Left lobe of liver (tissue), 2 donors: ENCODE data around the gene TOMM34. TPM values are rescaled to one million over a fixed set of nuclear protein-coding genes. Genes with fewer than 3 reads are reported as not detected.
A peak's percentile ranks its signal among the peaks of the same experiment; 100 is the strongest.

ENCODE experiments used
- ATAC-seq: fragments of 200-7000 bp; cut with Tn5 transposase; one replicate; pipeline ENCODE4 v1.9.1; 2020; ENCODE audit warnings: mild to moderate bottlenecking, moderate library complexity
- DNase-seq: peaks from one replicate; pipeline ENCODE4 v3.0.0-alpha.2; 2020; ENCODE audit warnings: low spot score
- total RNA-seq: library from RNA; stranded (reverse); gene quantifications from one replicate; pipeline ENCODE4 v1.2.1, GENCODE V29; 2021
- donor health status: DM: no; HTN: no; CAD: no; lungs with moderate emphysema.
- donor health status: DM: no; HTN: yes; CAD: no.

TOMM34 gene
- total RNA-seq, 1 donor from 2014 or later = 6.9 TPM

GRCh38 chr20:44936510-44936909 lies 23.7 kb downstream of the TOMM34 start:
- ATAC-seq = no peak
- no peak for DNase-seq

DNA sequence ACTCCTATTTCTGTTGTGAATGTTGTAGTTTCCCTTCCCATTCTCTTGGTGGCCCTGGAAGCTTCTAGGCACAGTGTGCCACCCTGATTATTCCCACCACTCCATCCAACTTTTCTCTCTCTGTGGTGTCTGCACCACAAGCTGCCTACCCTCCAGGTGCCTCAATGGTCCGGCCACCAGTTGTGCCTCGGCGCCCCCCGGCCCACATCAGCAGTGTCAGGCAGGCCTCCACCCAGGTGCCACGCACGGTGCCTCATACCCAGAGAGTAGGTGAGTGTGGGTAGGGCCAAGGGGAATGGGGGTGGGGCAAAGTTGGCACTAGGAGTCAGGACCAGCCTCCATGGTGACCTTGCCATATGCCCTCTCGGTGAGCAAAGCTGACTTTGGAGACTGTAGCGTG lies 27.3 kb downstream of the TOMM34 start:
- DNase-seq (no peak), ATAC-seq (no peak)

GRCh38 chr20:44931911-44932310 lies 28.3 kb downstream of the TOMM34 start:
- DNase-seq (no peak), ATAC-seq (no peak)

DNA sequence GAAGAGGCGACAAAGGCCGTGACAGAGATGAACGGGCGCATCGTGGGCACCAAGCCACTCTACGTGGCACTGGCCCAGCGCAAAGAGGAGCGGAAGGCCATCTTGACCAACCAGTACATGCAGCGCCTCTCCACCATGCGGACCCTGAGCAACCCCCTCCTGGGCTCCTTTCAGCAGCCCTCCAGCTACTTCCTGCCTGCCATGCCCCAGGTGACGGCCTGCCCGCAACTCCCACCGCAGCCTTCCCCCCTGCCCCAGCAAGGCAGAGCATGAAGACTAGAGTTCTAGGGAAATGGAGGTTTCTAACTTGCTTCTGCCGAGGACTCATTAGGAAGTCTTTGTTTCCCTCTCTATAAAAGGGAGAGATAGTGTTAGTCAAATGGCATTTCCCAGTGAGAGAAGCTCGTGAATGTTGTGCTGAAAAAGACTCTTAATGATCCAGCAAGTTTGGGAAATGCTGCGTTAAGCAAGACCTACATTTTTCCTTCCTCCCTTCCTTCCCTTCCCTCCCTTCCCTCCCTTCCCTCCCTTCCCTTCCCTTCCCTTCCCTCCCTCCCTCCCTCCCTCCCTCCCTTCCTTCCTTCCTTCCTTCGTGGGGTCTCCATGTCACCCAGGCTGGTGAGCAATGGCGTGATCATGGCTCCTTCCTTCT lies 29.6 kb downstream of the TOMM34 start:
- ATAC-seq = no peak
- DNase-seq = no peak

GRCh38 chr20:44928595-44928994 lies 31.6 kb downstream of the TOMM34 start:
- no peak for ATAC-seq
- DNase-seq = no peak

GRCh38 chr20:44924541-44924940 lies 35.7 kb downstream of the TOMM34 start:
- DNase-seq (no peak), ATAC-seq (no peak)

GRCh38 chr20:44921447-44921846 lies 38.8 kb downstream of the TOMM34 start:
- ATAC-seq (no peak), DNase-seq (no peak)

DNA sequence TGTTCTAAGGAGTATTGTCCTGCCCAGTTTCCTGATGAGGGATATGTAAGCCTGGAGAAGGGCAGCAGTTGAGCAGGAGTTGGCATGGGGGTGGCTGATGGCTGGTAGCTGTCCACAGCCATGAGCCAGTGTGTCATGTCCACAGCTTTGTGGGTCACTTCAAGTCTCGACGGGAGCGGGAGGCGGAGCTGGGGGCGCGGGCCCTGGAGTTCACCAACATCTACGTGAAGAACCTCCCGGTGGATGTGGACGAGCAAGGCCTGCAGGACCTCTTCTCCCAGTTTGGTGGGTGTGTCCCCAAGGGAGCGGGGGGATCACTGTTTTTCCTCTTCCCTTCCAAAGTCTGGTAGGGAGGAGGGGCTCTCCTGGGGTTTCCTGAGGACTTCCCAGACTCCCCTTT lies 41.4 kb downstream of the TOMM34 start:
- DNase-seq (peak; percentile 39), ATAC-seq (no peak)

GRCh38 chr20:44918342-44918741 lies 41.9 kb downstream of the TOMM34 start:
- DNase-seq (no peak), ATAC-seq (no peak)

- ATAC-seq (no peak), DNase-seq (no peak)
Observed at GRCh38 chr20:44917399-44917798, 42.8 kb downstream of the TOMM34 start.

- DNase-seq (peak; percentile 33), ATAC-seq (no peak)
Observed at GRCh38 chr20:44916586-44916985, 43.6 kb downstream of the TOMM34 start.

GRCh38 chr20:44914924-44915323 lies 45.3 kb downstream of the TOMM34 start:
- ATAC-seq (no peak), DNase-seq (no peak)

DNA sequence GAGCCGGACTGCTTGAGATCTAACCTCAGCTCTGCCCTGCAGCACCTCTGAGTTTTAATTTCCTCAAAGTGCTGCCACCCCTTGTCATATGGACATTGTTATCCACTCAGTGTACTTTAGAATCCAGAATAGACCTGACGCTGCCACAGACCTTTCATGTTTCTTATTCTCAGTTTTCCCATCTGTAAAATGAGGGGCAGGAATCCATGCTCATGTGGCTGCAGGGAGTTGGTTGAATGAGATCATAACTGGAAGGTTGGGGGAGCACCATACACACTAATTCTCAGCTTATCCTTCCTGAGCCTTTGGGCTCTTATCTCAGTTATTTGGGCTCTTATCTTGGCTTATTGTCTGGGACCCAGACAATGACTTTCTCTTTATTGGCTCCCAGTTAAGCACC lies 48.0 kb downstream of the TOMM34 start:
- ATAC-seq (no peak), DNase-seq (no peak)

DNA sequence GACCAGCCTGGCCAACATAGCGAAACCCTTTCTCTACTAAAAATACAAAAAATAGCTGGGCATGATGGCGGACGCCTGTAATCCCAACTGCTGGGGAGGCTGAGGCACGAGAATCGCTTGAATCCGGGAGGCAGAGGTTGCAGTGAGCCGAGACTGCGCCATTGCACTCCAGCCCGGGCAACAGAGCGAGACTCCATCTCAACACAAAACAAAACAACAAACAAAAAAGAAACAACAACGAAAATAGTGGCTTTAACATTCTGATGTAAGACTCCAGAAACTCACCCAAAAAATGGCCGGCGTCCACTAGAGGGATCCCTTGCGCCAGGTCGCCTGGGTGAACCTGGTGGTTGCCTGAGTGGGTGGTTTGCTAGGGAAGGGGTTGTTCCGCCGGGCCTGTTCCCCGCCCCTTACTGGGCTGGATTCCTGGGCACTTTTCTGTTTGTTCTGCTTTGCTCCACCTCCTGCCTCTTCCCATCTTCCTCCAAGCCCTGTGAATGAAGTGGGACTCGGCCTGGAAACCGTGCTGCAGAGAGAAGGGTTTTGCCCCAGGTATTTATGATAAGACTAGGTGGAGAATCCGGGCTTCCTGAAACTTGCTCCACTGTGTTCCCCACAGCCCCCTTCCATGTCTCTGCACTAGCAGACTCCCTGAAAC lies 48.8 kb downstream of the TOMM34 start:
- DNase-seq (peak; percentile 83), ATAC-seq (peak; percentile 87)

DNA sequence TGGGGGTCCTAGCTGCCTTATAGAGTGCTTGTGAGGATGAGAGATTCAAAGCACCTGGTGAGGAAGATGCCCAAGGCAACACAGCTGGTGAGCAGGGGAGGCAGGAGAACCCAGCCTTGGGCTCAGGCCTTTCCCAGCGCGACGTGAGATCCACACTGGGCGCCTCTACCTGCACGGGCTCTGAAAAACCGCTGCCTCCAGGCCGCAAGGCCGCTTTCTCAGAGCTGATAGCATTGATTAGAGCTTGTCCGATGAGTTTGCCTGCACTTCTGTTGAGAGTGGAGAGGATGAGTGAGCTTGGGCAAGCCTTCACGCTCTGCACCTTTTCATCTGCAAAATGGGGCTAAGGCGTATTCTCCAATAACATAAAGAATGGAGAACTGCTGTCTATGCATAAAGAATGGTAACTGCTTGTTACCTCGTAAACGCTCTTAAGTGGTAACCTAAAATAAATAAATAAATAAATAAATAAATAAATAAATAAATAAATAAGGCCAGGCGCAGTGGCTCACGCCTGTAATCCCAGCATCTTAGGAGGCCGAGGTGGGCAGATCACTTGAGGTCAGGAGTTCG lies 49.4 kb downstream of the TOMM34 start:
- ATAC-seq (peak; percentile 4), DNase-seq (no peak)

DNA sequence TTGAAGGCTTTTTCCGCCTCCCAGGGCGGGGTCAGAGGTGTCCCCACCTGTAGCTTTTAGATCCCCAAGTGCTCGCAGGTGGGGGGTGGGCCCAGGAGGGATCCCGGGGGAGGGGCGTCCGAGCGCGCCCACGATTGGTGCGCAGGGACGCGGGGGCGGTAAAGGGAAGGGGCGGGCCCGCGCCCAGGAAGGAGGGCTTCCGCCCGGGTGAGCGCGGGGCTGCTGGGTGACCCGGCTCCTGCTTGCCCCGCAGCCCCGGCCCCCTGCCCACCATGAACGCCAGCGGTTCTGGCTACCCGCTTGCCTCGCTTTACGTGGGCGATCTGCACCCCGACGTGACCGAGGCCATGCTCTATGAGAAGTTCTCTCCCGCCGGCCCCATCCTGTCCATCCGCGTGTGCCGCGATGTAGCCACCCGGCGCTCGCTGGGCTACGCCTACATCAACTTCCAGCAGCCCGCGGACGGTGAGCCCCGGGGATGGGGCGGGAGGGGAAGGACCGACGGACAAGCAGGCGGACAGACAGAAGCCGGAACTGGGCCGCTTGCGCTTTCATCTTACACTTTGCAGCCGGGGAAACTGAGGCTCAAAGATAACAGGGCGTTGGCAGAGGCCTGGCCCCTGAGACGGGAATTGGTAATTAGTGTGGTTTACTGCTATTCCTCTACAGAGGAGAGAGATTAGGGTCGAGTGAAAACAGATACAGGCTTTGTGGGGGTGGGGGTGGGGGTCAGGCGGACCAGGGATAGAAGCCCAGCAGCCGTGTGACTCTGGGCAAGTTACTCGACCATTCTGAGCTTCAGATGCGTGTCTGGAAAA lies 50.1 kb downstream of the TOMM34 start, which contains the start of gene PABPC1L:
PABPC1L (plus strand) TSS at position 189 of the 818 bp plus-strand sequence; CDS start at position 273, 84 bp downstream.
- ATAC-seq = peak; percentile 90
- peak; percentile 79 for DNase-seq

DNA sequence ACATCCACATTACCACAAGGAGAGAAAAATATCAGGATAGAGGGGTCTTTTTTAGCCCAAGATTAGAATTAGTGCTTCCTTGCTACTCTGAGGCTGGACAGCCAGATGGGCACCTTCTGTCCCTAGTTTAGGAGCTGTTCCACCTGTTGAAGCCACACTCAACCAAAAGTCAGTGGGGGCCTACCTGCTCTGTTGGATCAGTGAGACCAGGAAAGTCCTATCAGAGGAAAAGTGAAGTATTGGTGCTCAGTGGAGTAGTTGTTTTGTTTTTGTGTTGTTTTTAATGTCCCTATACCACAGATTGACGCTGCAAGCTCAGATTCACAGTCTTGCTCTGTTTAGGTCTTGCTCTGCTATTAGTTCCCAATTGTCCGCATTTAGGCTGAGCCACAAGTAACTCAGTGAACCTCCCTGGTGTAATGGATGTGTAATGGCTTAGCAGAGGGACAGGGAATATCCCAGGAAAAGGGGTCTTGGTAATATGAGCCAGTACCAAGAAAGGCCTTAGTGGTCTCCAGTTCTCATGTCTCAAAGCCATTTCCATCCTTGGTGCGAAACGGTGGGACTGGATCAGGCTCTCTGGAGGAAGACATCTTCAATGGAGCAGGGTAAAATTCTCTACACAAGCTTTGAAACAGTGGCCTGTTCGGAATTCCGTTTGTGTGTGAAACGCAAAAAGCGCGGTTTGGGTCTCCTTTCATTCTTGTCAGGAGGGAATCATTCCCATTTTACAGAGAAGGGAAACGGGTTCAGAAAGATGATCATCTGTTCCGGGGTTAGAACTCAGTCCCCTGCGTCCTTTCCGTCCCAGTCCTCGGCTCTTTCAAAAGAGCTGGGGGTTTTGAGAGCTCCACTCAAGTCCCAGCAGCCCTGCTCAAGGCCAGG lies 51.0 kb downstream of the TOMM34 start:
- DNase-seq (no peak), ATAC-seq (no peak)

DNA sequence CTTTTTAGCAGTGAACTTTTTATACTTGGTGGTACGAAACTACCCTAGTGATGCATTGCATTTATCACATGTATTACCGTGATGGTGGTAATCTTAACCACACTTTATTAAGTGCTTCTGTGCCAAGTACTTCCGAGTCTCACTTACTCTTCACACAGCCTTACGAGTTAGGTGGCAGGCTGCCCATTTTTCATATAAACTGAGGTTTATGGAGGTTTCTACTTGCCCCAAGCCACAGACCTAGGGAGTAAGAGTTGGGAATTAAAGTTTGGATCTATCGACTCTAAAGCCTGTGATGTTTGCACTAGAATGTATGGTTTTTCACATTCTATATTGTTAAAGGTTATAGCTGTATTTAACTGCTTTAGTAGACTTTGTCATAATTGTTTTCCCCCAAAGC lies 55.8 kb downstream of the TOMM34 start:
- no peak for ATAC-seq
- no peak for DNase-seq

DNA sequence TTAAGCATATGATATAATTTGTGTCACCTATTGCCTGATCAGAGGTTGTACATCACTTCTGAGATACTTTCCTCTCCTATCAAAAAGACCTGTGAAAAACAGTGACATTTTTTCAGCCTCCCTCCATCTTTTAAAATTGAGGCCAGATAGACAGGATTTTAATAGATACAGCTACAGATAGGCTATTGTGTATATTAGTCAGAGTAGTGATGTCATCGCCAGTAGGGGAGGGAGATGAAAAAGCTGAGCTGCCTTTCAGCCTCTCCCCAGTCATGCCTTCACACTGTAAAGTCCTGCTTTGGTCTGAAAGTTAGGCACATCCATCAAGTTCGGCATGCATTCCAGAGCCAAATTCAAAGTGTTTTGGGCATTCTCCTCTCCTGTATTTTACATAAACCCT lies 58.2 kb downstream of the TOMM34 start:
- ATAC-seq = no peak
- no peak for DNase-seq

DNA sequence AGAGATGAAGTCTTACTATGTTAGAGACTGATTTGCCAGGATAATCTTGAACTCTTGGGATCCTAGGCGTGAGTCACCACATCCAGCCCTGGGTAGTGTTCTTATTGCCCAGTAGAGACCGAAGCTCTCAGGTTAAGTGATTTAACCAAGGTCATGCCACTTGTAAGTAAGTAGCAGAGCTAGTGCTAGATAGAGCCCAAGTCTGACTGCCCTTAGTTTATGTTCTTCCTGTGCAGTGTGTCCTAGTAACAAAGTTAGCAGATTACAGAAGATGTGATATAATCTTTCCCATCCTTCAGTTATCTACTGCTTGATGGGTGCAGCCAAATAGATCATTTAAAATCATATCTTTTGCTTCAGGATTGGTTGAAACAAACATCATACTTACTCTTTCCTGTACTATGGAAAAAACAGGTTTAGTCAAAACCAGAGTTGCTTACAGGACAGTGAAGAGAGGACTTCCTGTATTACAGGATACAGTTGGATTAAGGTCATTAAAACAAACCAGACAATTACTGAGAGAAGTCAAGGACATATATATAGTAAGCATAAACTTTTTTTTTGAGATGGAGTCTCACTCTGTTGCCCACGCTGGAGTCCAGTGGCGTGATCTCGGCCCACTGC lies 59.9 kb downstream of the TOMM34 start:
- DNase-seq (no peak), ATAC-seq (no peak)
